GM23338 (cell line): ENCODE measurements around the gene ZNF577. TPM values are rescaled to one million over a fixed set of nuclear protein-coding genes. Genes with fewer than 3 reads are reported as not detected.

ENCODE experiments used
- ATAC-seq: fragments of 200-7000 bp; cut with Tn5 transposase; 3 replicates; pipeline ENCODE4 v1.9.1; 2020
- DNase-seq: peaks from one replicate; pipeline ENCODE4 v3.0.0-alpha.2; 2015; ENCODE audit warnings: low spot score
- H2AFZ ChIP-seq: fragments of 200-600 bp; sonication (generic); 2 replicates; pipeline ENCODE4 v1.8.0; 2016; ENCODE audit warnings: antibody characterized with exemption, mild to moderate bottlenecking, moderate library complexity
- H3F3A ChIP-seq: fragments of 200-600 bp; sonication (generic); replicated peaks from 2 replicates; pipeline ENCODE4 v1.8.0; 2017; ENCODE audit warnings: antibody characterized with exemption, mixed run types, low read depth
- H3K27ac ChIP-seq: fragments of 200-600 bp; sonication (generic); 2 replicates; pipeline ENCODE4 v1.6.1; 2016; ENCODE audit warnings: low read depth
- H3K27me3 ChIP-seq: fragments of 200-600 bp; sonication (generic); 2 replicates; pipeline ENCODE4 v1.8.0; 2016; ENCODE audit warnings: mild to moderate bottlenecking, mixed run types, moderate library complexity; ENCODE audit not compliant: insufficient read depth
- H3K36me3 ChIP-seq: fragments of 200-600 bp; sonication (generic); 2 replicates; pipeline ENCODE4 v1.8.0; 2016; ENCODE audit warnings: mild to moderate bottlenecking; ENCODE audit not compliant: insufficient read depth
- H3K4me1 ChIP-seq: fragments of 200-600 bp; sonication (generic); 2 replicates; pipeline ENCODE4 v1.8.0; 2016; ENCODE audit warnings: mild to moderate bottlenecking, moderate library complexity; ENCODE audit not compliant: insufficient read depth
- H3K4me2 ChIP-seq: fragments of 200-600 bp; sonication (generic); 2 replicates; pipeline ENCODE4 v1.7.1; 2017; ENCODE audit warnings: mixed run types
- H3K4me3 ChIP-seq: fragments of 200-600 bp; sonication (generic); 2 replicates; pipeline ENCODE4 v1.6.1; 2016; ENCODE audit warnings: mixed run types
- H3K79me2 ChIP-seq: fragments of 200-600 bp; sonication (generic); replicated peaks from 2 replicates; pipeline ENCODE4 v1.8.0; 2017; ENCODE audit warnings: mild to moderate bottlenecking; ENCODE audit not compliant: insufficient read depth
- H3K9me2 ChIP-seq: fragments of 200-600 bp; sonication (generic); 2 replicates; pipeline ENCODE4 v1.8.0; 2017; ENCODE audit not compliant: insufficient read depth
- H4K20me1 ChIP-seq: fragments of 200-600 bp; sonication (generic); replicated peaks from 2 replicates; pipeline ENCODE4 v1.8.0; 2017; ENCODE audit warnings: mild to moderate bottlenecking; ENCODE audit not compliant: insufficient read depth
- H3K27ac Mint-ChIP-seq: 2 replicates; pipeline ENCODE4 v1.8.0; 2020; ENCODE audit warnings: inconsistent platforms, mild to moderate bottlenecking, moderate library complexity, mixed read lengths
- H3K27me3 Mint-ChIP-seq: 3 replicates; pipeline ENCODE4 v1.8.0; 2022; ENCODE audit warnings: low read depth, mild to moderate bottlenecking, moderate library complexity, mixed read lengths, inconsistent platforms; ENCODE audit not compliant: insufficient read depth, poor library complexity
- H3K36me3 Mint-ChIP-seq: 3 replicates; pipeline ENCODE4 v1.8.0; 2021; ENCODE audit warnings: low read depth, mild to moderate bottlenecking, inconsistent platforms, moderate library complexity, mixed read lengths
- H3K4me1 Mint-ChIP-seq: 3 replicates; pipeline ENCODE4 v1.8.0; 2020; ENCODE audit warnings: mild to moderate bottlenecking, inconsistent platforms, mixed read lengths
- H3K4me3 Mint-ChIP-seq: 3 replicates; pipeline ENCODE4 v1.8.0; 2021; ENCODE audit warnings: moderate library complexity, mild to moderate bottlenecking, inconsistent platforms, mixed read lengths
- H3K9me3 Mint-ChIP-seq: 3 replicates; pipeline ENCODE4 v1.8.0; 2020; ENCODE audit warnings: moderate library complexity, mild to moderate bottlenecking, inconsistent platforms, mixed read lengths
- CREB1 ChIP-seq: fragments of 250-450 bp; sonication (Bioruptor Pico); IDR thresholded peaks from 2 replicates; pipeline ENCODE4 v1.5.0; 2020; ENCODE audit warnings: low read depth, mild to moderate bottlenecking, moderate library complexity
- EZH2 ChIP-seq: fragments of 200-600 bp; sonication (generic); IDR thresholded peaks from one replicate; pipeline ENCODE4 v1.8.0; 2017; ENCODE audit warnings: antibody characterized with exemption, mild to moderate bottlenecking, low read depth; ENCODE audit not compliant: unreplicated experiment
- JUNB ChIP-seq: IDR thresholded peaks from one replicate; pipeline ENCODE4 v1.6.1; 2016; ENCODE audit warnings: antibody characterized with exemption; ENCODE audit not compliant: unreplicated experiment
- REST ChIP-seq: IDR thresholded peaks from one replicate; pipeline ENCODE4 v1.6.1; 2018; ENCODE audit warnings: antibody characterized with exemption; ENCODE audit not compliant: unreplicated experiment
- ZNF331 ChIP-seq: fragments of 250-450 bp; sonication (Bioruptor Pico); IDR thresholded peaks from 2 replicates; pipeline ENCODE4 v1.5.0; 2020; ENCODE audit warnings: low read depth, mild to moderate bottlenecking, moderate library complexity
- ZNF462 ChIP-seq: fragments of 250-450 bp; sonication (Bioruptor Pico); IDR thresholded peaks from 2 replicates; pipeline ENCODE4 v1.5.0; 2020; ENCODE audit warnings: mild to moderate bottlenecking, moderate library complexity
- polyA plus RNA-seq: library from polyadenylated mRNA; unstranded; fragments of >200 nt; fragmentation: Nextera tagmentation; extraction: Ambion mirVana; gene quantifications from 2 replicates; pipeline ENCODE4 v1.2.1, GENCODE V29; 2016
- total RNA-seq: library from RNA; depleted of rRNA; stranded (reverse); fragments of >200 nt; shearing (Covaris generic); gene quantifications from 2 replicates; pipeline ENCODE4 v1.2.3, GENCODE V29; 2014

The ZNF577 gene
- total and polyA plus RNA-seq, 2 experiments from 2014 or later = 18.3 to 37.7 TPM

DNA sequence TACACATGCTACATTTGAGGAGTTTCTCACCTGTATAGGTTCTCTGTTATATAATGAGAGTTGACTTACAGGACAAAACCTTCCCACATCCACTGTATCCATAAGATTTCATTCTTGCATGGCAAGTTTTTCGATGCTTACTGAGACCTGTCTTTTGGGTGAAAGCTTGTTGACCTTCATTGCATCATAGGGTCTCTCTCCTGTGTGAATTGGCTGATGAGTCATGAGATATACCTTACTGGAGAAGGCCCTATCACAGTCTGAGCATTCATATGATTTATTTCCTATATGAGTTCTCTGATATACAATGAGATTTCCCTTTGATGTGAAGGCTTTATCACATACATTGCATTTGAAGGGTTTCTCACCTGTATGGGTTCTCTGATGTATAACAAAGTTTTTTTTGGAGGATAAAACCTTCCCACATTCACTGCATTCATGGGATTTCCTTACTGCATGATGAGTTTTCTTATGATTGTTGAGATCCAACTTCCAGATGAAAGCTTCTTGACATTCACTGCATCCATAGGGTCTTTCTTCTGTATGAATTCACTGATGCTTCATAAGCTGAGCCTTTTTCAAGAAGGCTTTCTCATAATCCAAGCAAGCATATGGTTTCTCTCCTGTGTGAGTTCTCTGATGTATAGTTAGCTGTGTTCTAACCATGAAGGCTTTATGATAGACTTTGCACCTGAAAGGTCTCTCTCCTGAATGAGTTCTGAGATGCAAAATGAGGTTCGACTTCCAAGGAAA lies 25.7 kb downstream of the ZNF577 start:
- no peaks in the 10 kb centered on the region for H3K27me3 ChIP-seq
- Mint-ChIP-seq H3K4me1 (no peaks in the 10 kb centered on the region), H3K27me3 (peaks cover 2% of the 10 kb centered on the region), H3K9me3 (peaks cover 98% of the 10 kb centered on the region), H3K4me3 (no peak overlapping the region), H3K27ac (no peak overlapping the region), H3K36me3 (peaks cover 97% of the 10 kb centered on the region)
- no peak overlapping the region for H3K4me3 ChIP-seq
- DNase-seq (no peak), ATAC-seq (no peak)
- H3K4me2 ChIP-seq = no peak overlapping the region
- H3K4me1 ChIP-seq = no peaks in the 10 kb centered on the region
- H3K79me2 ChIP-seq = no peaks in the 10 kb centered on the region
- H4K20me1 ChIP-seq = no peaks in the 10 kb centered on the region
- no peak for TF ChIP-seq EZH2
- no peak overlapping the region for H2AFZ ChIP-seq
- H3K27ac ChIP-seq = no peak overlapping the region
- no peaks in the 10 kb centered on the region for H3K9me2 ChIP-seq
- no peaks in the 10 kb centered on the region for H3F3A ChIP-seq
- H3K36me3 ChIP-seq = peaks cover 80% of the 10 kb centered on the region

DNA sequence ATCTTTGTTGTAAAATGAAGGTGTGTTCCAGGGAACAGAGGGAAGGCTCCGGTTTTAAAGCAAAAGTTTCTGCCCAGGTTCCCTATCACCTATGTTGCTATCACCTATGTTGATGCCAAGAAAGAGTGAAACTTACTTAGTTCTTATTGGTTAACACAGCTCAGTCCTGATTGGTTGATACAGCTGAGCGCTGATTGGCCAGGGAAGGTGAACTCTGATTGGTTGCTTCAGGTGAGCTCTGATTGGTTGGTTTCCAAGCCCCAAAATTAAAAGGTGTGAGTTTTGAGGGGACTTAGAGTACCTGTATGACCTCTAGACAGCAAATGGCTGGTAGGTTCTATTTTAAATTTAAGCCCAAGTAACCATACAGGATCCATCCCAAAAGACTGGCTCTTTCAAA lies 50.6 kb downstream of the ZNF577 start:
- no peak for DNase-seq
- Histone ChIP-seq H3K36me3 (no peaks in the 10 kb centered on the region), H3K27me3 (no peaks in the 10 kb centered on the region), H2AFZ (no peak overlapping the region), H3K4me3 (no peak overlapping the region), H3K79me2 (no peaks in the 10 kb centered on the region), H3K4me2 (no peak overlapping the region), H3K4me1 (no peaks in the 10 kb centered on the region), H3K9me2 (peaks cover 3% of the 10 kb centered on the region; the same call in 1 of the 2 replicates), H4K20me1 (no peaks in the 10 kb centered on the region), H3K27ac (no peak overlapping the region), H3F3A (no peaks in the 10 kb centered on the region)
- H3K27ac Mint-ChIP-seq = no peak overlapping the region
- H3K4me1 Mint-ChIP-seq = no peaks in the 10 kb centered on the region
- no peak overlapping the region for H3K4me3 Mint-ChIP-seq
- peaks cover 4% of the 10 kb centered on the region for H3K27me3 Mint-ChIP-seq
- no peak for TF ChIP-seq CREB1 (CRISPR knock-in tag)
- TF ChIP-seq ZNF331 = no peak
- no peak for TF ChIP-seq ZNF462 (CRISPR knock-in tag)
- TF ChIP-seq JUNB = no peak
- TF ChIP-seq REST = no peak
- no peak for ATAC-seq
- peaks cover 71% of the 10 kb centered on the region for H3K9me3 Mint-ChIP-seq
- H3K36me3 Mint-ChIP-seq = peaks cover 49% of the 10 kb centered on the region
